HEK293T (cell line): Measurements from ENCODE around the gene C3orf33.
"Not testable (repeated sequence)": the region's sequence is repeated elsewhere in the genome, so short reads cannot be mapped to it uniquely, and the experiment has no call there.

Source experiments
- CTCF ChIA-PET: fragments of 350-600 bp; formaldehyde crosslinking; extraction: SDS; loops from one replicate; lab custom pipeline; 2021; ENCODE audit warnings: antibody characterized with exemption, inconsistent platforms; lab: Yijun Ruan, JAX
- POLR2A ChIA-PET: fragments of 350-600 bp; formaldehyde crosslinking; extraction: SDS; loops from one replicate; lab custom pipeline; 2020; ENCODE audit warnings: antibody characterized with exemption, inconsistent platforms; lab: Yijun Ruan, JAX
- DNase-seq: peaks from one replicate; pipeline ENCODE4 v3.0.0; 2012; ENCODE audit warnings: mixed read lengths; ENCODE audit errors: extremely low spot score
- ARNT ChIP-seq: fragments of 450-650 bp; IDR thresholded peaks from 2 replicates; pipeline ENCODE4 v1.6.1; 2017; ENCODE audit warnings: mild to moderate bottlenecking
- BHLHE40 ChIP-seq: fragments of 450-650 bp; IDR thresholded peaks from 2 replicates; pipeline ENCODE4 v1.6.1; 2016; ENCODE audit warnings: mild to moderate bottlenecking, moderate library complexity, borderline replicate concordance
- CTBP1 ChIP-seq: fragments of 450-650 bp; IDR thresholded peaks from 2 replicates; pipeline ENCODE4 v1.6.1; 2016; ENCODE audit warnings: borderline replicate concordance
- ELF4 ChIP-seq: fragments of 450-650 bp; IDR thresholded peaks from 2 replicates; pipeline ENCODE4 v1.6.1; 2017; ENCODE audit warnings: antibody characterized with exemption
- FOXA1 ChIP-seq: fragments of 450-650 bp; IDR thresholded peaks from 2 replicates; pipeline ENCODE4 v1.6.1; 2016; ENCODE audit warnings: mild to moderate bottlenecking
- FOXK2 ChIP-seq: fragments of 450-650 bp; IDR thresholded peaks from 2 replicates; pipeline ENCODE4 v1.6.1; 2016; ENCODE audit warnings: mild to moderate bottlenecking
- FOXM1 ChIP-seq: fragments of 450-650 bp; IDR thresholded peaks from 2 replicates; pipeline ENCODE4 v1.6.1; 2017; ENCODE audit warnings: mild to moderate bottlenecking, borderline replicate concordance
- HDGF ChIP-seq: fragments of 450-650 bp; IDR thresholded peaks from 2 replicates; pipeline ENCODE4 v1.6.1; 2017; ENCODE audit warnings: antibody characterized with exemption, borderline replicate concordance
- L3MBTL2 ChIP-seq: fragments of 450-650 bp; conservative IDR thresholded peaks from 2 replicates; pipeline ENCODE4 v1.6.1; 2016; ENCODE audit warnings: mild to moderate bottlenecking
- LEF1 ChIP-seq: fragments of 450-650 bp; IDR thresholded peaks from 2 replicates; pipeline ENCODE4 v1.6.1; 2017; ENCODE audit warnings: mild to moderate bottlenecking, borderline replicate concordance
- NFRKB ChIP-seq: fragments of 450-650 bp; IDR thresholded peaks from 2 replicates; pipeline ENCODE4 v1.6.1; 2016; ENCODE audit warnings: mild to moderate bottlenecking, moderate library complexity
- SP1 ChIP-seq: fragments of 450-650 bp; IDR thresholded peaks from 2 replicates; pipeline ENCODE4 v1.6.1; 2017
- SUZ12 ChIP-seq: fragments of 450-650 bp; IDR thresholded peaks from 2 replicates; pipeline ENCODE4 v1.6.1; 2016; ENCODE audit warnings: mild to moderate bottlenecking
- TARDBP ChIP-seq: fragments of 450-650 bp; IDR thresholded peaks from 2 replicates; pipeline ENCODE4 v1.6.1; 2016
- ZNF384 ChIP-seq: fragments of 450-650 bp; IDR thresholded peaks from 2 replicates; pipeline ENCODE4 v1.6.1; 2016
- TF ChIP-seq, protein P1 (sequence below): fragments of 450-650 bp; IDR thresholded peaks from 2 replicates; pipeline ENCODE4 v1.6.1; 2016

C3orf33 gene

DNA sequence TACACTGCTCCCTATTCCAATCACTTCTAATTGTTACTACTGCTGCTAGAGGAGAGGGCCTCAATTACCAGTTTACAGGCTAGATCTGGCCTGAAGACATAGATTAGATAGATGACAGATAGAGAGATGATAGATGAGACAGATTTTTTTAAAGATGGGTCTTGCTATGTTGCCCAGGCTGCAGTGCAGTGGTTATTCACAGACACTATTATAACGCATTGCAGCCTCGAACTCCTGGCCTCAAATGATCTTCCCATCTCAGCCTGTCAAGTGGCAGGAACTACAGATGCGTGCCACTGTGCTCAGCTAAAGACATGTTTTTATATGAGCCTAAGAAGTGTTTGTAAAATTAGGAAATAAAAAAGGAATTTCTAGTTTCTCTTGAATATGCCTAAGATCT is 41.9 kb upstream of the C3orf33 start:
- ChIA-PET CTCF (no interaction called here), POLR2A (no interaction called here)
- TF ChIP-seq, protein P1, sequence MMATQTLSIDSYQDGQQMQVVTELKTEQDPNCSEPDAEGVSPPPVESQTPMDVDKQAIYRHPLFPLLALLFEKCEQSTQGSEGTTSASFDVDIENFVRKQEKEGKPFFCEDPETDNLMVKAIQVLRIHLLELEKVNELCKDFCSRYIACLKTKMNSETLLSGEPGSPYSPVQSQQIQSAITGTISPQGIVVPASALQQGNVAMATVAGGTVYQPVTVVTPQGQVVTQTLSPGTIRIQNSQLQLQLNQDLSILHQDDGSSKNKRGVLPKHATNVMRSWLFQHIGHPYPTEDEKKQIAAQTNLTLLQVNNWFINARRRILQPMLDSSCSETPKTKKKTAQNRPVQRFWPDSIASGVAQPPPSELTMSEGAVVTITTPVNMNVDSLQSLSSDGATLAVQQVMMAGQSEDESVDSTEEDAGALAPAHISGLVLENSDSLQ: no peak
- TF ChIP-seq FOXK2 (no peak), LEF1 (no peak), FOXM1 (no peak), L3MBTL2 (no peak)
- no peak for DNase-seq

- ChIA-PET POLR2A (interaction anchor here (1.0 kb wide), 1 partner anchor 40 kb away, joined by 3 read pairs; the partner anchor contains the start of gene C3orf33), CTCF (no interaction called here)
- TF ChIP-seq ZNF384: no peak
- no peak for DNase-seq
These were observed 40.0 kb upstream of the C3orf33 start for GRCh38 chr3:155846119-155846518.

GRCh38 chr3:155843569-155843968 is 37.5 kb upstream of the C3orf33 start:
- TF ChIP-seq FOXA1 (no peak), BHLHE40 (no peak), SP1 (no peak), ARNT (no peak), ELF4 (no peak), L3MBTL2 (no peak), CTBP1 (no peak), FOXK2 (no peak), TARDBP (no peak), SUZ12 (no peak), NFRKB (no peak), HDGF (no peak), ZNF384 (no peak), LEF1 (no peak), FOXM1 (no peak)
- TF ChIP-seq, protein P1: no peak
- DNase-seq: no peak
- POLR2A ChIA-PET: no interaction called here
- CTCF ChIA-PET: no interaction called here

DNA sequence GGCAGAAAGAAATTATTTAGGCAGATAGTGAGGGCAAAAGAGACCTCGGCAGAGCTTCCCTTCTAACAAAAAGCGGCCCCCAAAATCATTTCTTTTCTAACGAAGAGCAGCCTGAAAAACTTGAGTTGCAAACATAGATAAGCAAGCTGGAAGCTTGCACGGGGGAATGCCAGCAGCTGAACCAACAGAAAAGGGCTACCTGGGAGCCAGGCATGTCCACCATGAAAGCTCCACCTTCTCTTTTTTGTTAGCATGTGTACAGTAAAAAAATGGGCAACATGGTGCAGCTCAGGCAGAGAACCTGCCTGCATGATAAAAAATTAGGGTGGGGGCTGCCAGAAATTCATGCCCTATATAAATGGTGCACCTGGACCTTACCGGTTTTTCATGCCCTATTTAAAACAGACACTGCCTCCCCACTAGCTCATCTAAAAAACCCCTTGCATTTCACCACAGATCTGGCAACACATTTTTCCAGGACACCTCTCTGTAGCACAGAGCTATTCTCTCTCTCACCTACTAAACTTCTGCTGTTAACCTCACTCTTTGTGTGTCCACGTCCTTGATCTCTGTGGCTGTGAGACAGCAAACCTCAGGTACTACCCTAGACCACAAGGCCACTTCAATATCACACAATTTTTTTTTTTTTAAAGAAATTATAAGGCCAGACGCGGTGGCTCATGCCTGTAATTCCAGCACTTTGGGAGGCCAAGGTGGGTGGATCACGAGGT is 29.4 kb upstream of the C3orf33 start:
- no peak for TF ChIP-seq NFRKB
- TF ChIP-seq SUZ12: no peak
- POLR2A ChIA-PET: interaction anchor here (0.6 kb wide), 1 partner anchor 44 kb away, joined by 4 read pairs; no protein-coding TSS in a partner anchor
- CTCF ChIA-PET: no interaction called here
- no peak for DNase-seq

- DNase-seq, POLR2A ChIA-PET, CTCF ChIA-PET: not testable (repeated sequence)
These were observed 22.5 kb upstream of the C3orf33 start for GRCh38 chr3:155828490-155829098.

DNA sequence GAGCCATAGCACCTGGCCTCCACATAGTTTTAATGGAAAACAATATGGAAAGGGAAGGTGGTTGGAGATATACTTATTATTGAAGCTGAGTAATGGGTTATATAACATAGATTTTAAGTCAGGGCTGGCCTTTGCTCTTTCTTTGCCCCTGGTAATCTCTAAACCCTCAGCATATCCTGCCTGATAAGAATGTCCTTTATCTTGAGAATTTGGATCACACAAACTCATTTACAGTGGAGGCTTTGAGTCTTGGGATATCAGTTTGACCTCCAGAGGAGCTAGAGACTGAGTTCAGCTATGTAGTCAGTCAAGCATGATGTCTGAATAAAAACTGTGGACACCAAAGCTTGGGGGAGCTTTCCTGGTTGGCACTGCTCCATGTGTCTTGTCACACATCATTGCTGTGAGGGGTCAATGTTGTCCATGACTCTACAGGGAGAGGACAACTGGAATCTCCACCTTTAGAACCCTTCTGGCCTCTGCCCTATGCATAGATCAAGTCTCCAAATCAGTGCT is 9.0 kb upstream of the C3orf33 start:
- POLR2A ChIA-PET: interaction anchor here (1.3 kb wide), 1 partner anchor 9 kb away, joined by 3 read pairs; the partner anchor contains the start of gene C3orf33
- CTCF ChIA-PET: interaction anchor here (1.1 kb wide), 1 partner anchor 9 kb away, joined by 3 read pairs; the partner anchor contains the start of gene C3orf33
- no peak for TF ChIP-seq ELF4
- no peak for DNase-seq

- POLR2A ChIA-PET, DNase-seq, CTCF ChIA-PET: not testable (repeated sequence)
These were observed 7.1 kb upstream of the C3orf33 start for GRCh38 chr3:155813224-155813623.

DNA sequence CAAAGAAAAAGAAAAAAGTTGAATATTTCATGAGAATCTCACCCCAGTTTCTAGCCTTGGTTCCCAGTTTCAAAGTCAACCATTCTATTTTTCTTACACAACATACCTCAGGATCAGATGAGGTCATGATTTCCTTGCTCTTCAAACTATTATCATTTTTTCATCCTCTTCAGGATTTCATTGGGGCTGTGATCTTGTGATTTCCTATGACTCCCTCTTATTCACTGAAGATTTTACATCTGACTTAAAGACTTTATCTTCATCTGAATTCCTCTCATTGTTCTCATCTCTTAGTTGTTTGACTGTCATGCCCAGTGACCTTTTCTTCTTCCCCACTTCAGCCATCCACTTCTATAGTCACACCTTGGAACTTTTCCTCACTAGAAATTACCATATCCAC is 3.1 kb upstream of the C3orf33 start:
- no peak for DNase-seq
- ChIA-PET POLR2A (no interaction called here), CTCF (no interaction called here)
- TF ChIP-seq ZNF384 (no peak), HDGF (no peak), L3MBTL2 (no peak), FOXA1 (no peak), NFRKB (no peak), FOXM1 (no peak), ELF4 (no peak), ARNT (no peak), CTBP1 (no peak), TARDBP (no peak), LEF1 (no peak), FOXK2 (no peak), SP1 (no peak), BHLHE40 (no peak), SUZ12 (no peak)
- TF ChIP-seq, protein P1: no peak
